ENCODE results near the gene SLC35E4. TPM values are rescaled to one million over a fixed set of nuclear protein-coding genes. Genes with fewer than 3 reads are reported as not detected.

Gene SLC35E4
- total and polyA plus RNA-seq, 2 experiments from 2014 or later: 2.6 to 11.3 TPM

DNA sequence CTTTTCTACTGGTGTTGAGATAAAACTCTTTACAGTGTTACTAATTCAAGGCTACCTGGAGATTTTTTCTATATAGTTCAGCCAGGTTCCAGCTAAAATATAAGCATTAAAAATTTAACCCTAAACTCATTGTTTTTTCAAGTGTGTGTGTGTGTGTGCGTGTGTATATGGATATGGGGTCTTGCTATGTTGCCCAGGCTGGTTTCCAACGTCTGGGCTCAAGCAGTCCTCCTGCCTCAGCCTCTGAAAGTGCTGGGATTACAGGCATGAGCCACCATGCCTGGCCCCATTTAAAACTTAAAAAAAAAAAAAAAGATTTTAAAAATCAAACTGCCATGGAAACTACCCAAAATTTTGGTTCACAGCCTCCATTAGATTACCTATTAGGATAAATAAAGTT is 39.4 kb upstream of the SLC35E4 start:
- no peaks in the 10 kb centered on the region for H3K27me3 Mint-ChIP-seq (ENCODE audit: insufficient read depth, low read depth, poor library complexity)
- no peak overlapping the region for H3K27ac Mint-ChIP-seq
- H3K4me3 Mint-ChIP-seq: no peak overlapping the region; the same call in 2 of the 3 replicates
- Histone ChIP-seq H3K27me3 (ENCODE audit: insufficient read depth) (peaks cover 8% of the 10 kb centered on the region; the same call in 1 of the 2 replicates), H3F3A (replicated peaks; ENCODE audit: low read depth) (no peaks in the 10 kb centered on the region), H3K9me2 (ENCODE audit: insufficient read depth) (no peaks in the 10 kb centered on the region), H3K4me3 (peak overlapping the region; percentile 47; the same call in 1 of the 2 replicates), H2AFZ (peak overlapping the region; percentile 91), H3K79me2 (replicated peaks; ENCODE audit: insufficient read depth) (peaks cover 4% of the 10 kb centered on the region), H4K20me1 (replicated peaks; ENCODE audit: insufficient read depth) (no peaks in the 10 kb centered on the region), H3K36me3 (ENCODE audit: insufficient read depth) (no peaks in the 10 kb centered on the region), H3K4me2 (peak overlapping the region; percentile 64; the same call in 1 of the 2 replicates), H3K4me1 (ENCODE audit: insufficient read depth) (no peaks in the 10 kb centered on the region), H3K27ac (ENCODE audit: low read depth) (no peak overlapping the region)
- H3K4me1 Mint-ChIP-seq: no peaks in the 10 kb centered on the region
- ATAC-seq (no peak), DNase-seq (ENCODE audit: low spot score) (no peak)
- H3K36me3 Mint-ChIP-seq (ENCODE audit: low read depth): no peaks in the 10 kb centered on the region; the same call in 2 of the 3 replicates
- TF ChIP-seq, protein P1, sequence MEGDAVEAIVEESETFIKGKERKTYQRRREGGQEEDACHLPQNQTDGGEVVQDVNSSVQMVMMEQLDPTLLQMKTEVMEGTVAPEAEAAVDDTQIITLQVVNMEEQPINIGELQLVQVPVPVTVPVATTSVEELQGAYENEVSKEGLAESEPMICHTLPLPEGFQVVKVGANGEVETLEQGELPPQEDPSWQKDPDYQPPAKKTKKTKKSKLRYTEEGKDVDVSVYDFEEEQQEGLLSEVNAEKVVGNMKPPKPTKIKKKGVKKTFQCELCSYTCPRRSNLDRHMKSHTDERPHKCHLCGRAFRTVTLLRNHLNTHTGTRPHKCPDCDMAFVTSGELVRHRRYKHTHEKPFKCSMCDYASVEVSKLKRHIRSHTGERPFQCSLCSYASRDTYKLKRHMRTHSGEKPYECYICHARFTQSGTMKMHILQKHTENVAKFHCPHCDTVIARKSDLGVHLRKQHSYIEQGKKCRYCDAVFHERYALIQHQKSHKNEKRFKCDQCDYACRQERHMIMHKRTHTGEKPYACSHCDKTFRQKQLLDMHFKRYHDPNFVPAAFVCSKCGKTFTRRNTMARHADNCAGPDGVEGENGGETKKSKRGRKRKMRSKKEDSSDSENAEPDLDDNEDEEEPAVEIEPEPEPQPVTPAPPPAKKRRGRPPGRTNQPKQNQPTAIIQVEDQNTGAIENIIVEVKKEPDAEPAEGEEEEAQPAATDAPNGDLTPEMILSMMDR (conservative IDR thresholded peaks at IDR 0.05; ENCODE audit: low read depth in 2 of 2): no peak
- no peak for TF ChIP-seq CREB1 (CRISPR knock-in tag; IDR thresholded peaks at IDR 0.05; ENCODE audit: low read depth)
- TF ChIP-seq ZNF331 (CRISPR knock-in tag; IDR thresholded peaks at IDR 0.05; ENCODE audit: low read depth): no peak
- TF ChIP-seq ZNF114 (CRISPR knock-in tag; IDR thresholded peaks at IDR 0.05): no peak
- no peak for TF ChIP-seq STAT1 (IDR thresholded peaks at IDR 0.05; ENCODE audit: unreplicated experiment)
- TF ChIP-seq, protein P2, sequence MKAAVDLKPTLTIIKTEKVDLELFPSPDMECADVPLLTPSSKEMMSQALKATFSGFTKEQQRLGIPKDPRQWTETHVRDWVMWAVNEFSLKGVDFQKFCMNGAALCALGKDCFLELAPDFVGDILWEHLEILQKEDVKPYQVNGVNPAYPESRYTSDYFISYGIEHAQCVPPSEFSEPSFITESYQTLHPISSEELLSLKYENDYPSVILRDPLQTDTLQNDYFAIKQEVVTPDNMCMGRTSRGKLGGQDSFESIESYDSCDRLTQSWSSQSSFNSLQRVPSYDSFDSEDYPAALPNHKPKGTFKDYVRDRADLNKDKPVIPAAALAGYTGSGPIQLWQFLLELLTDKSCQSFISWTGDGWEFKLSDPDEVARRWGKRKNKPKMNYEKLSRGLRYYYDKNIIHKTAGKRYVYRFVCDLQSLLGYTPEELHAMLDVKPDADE (IDR thresholded peaks at IDR 0.05): no peak
- no peak for TF ChIP-seq JUNB (IDR thresholded peaks at IDR 0.05; ENCODE audit: unreplicated experiment)
- no peak for TF ChIP-seq EZH2phosphoT487 (IDR thresholded peaks at IDR 0.05; ENCODE audit: unreplicated experiment)
- TF ChIP-seq, protein P3, sequence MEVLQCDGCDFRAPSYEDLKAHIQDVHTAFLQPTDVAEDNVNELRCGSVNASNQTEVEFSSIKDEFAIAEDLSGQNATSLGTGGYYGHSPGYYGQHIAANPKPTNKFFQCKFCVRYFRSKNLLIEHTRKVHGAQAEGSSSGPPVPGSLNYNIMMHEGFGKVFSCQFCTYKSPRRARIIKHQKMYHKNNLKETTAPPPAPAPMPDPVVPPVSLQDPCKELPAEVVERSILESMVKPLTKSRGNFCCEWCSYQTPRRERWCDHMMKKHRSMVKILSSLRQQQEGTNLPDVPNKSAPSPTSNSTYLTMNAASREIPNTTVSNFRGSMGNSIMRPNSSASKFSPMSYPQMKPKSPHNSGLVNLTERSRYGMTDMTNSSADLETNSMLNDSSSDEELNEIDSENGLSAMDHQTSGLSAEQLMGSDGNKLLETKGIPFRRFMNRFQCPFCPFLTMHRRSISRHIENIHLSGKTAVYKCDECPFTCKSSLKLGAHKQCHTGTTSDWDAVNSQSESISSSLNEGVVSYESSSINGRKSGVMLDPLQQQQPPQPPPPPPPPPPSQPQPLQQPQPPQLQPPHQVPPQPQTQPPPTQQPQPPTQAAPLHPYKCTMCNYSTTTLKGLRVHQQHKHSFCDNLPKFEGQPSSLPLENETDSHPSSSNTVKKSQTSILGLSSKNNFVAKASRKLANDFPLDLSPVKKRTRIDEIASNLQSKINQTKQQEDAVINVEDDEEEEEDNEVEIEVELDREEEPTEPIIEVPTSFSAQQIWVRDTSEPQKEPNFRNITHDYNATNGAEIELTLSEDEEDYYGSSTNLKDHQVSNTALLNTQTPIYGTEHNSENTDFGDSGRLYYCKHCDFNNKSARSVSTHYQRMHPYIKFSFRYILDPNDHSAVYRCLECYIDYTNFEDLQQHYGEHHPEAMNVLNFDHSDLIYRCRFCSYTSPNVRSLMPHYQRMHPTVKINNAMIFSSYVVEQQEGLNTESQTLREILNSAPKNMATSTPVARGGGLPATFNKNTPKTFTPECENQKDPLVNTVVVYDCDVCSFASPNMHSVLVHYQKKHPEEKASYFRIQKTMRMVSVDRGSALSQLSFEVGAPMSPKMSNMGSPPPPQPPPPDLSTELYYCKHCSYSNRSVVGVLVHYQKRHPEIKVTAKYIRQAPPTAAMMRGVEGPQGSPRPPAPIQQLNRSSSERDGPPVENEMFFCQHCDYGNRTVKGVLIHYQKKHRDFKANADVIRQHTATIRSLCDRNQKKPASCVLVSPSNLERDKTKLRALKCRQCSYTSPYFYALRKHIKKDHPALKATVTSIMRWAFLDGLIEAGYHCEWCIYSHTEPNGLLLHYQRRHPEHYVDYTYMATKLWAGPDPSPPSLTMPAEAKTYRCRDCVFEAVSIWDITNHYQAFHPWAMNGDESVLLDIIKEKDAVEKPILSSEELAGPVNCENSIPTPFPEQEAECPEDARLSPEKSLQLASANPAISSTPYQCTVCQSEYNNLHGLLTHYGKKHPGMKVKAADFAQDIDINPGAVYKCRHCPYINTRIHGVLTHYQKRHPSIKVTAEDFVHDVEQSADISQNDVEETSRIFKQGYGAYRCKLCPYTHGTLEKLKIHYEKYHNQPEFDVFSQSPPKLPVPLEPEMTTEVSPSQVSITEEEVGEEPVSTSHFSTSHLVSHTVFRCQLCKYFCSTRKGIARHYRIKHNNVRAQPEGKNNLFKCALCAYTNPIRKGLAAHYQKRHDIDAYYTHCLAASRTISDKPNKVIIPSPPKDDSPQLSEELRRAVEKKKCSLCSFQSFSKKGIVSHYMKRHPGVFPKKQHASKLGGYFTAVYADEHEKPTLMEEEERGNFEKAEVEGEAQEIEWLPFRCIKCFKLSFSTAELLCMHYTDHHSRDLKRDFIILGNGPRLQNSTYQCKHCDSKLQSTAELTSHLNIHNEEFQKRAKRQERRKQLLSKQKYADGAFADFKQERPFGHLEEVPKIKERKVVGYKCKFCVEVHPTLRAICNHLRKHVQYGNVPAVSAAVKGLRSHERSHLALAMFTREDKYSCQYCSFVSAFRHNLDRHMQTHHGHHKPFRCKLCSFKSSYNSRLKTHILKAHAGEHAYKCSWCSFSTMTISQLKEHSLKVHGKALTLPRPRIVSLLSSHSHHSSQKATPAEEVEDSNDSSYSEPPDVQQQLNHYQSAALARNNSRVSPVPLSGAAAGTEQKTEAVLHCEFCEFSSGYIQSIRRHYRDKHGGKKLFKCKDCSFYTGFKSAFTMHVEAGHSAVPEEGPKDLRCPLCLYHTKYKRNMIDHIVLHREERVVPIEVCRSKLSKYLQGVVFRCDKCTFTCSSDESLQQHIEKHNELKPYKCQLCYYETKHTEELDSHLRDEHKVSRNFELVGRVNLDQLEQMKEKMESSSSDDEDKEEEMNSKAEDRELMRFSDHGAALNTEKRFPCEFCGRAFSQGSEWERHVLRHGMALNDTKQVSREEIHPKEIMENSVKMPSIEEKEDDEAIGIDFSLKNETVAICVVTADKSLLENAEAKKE (CRISPR knock-in tag; IDR thresholded peaks at IDR 0.05): no peak
- TF ChIP-seq, protein P4, sequence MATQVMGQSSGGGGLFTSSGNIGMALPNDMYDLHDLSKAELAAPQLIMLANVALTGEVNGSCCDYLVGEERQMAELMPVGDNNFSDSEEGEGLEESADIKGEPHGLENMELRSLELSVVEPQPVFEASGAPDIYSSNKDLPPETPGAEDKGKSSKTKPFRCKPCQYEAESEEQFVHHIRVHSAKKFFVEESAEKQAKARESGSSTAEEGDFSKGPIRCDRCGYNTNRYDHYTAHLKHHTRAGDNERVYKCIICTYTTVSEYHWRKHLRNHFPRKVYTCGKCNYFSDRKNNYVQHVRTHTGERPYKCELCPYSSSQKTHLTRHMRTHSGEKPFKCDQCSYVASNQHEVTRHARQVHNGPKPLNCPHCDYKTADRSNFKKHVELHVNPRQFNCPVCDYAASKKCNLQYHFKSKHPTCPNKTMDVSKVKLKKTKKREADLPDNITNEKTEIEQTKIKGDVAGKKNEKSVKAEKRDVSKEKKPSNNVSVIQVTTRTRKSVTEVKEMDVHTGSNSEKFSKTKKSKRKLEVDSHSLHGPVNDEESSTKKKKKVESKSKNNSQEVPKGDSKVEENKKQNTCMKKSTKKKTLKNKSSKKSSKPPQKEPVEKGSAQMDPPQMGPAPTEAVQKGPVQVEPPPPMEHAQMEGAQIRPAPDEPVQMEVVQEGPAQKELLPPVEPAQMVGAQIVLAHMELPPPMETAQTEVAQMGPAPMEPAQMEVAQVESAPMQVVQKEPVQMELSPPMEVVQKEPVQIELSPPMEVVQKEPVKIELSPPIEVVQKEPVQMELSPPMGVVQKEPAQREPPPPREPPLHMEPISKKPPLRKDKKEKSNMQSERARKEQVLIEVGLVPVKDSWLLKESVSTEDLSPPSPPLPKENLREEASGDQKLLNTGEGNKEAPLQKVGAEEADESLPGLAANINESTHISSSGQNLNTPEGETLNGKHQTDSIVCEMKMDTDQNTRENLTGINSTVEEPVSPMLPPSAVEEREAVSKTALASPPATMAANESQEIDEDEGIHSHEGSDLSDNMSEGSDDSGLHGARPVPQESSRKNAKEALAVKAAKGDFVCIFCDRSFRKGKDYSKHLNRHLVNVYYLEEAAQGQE (IDR thresholded peaks at IDR 0.05; ENCODE audit: unreplicated experiment): no peak
- TF ChIP-seq POLR2AphosphoS5 (IDR thresholded peaks at IDR 0.05; ENCODE audit: low read depth): no peak
- no peak for TF ChIP-seq EZH2 (IDR thresholded peaks at IDR 0.05; ENCODE audit: low read depth, unreplicated experiment)
- no peak for TF ChIP-seq NANOG (IDR thresholded peaks at IDR 0.05; ENCODE audit: borderline replicate concordance)
- H3K9me3 Mint-ChIP-seq: peaks cover 7% of the 10 kb centered on the region; the same call in 2 of the 3 replicates
